NB4 (cell line): Measurements from ENCODE around the gene RBM45.
"Not testable (repeated sequence)": the region's sequence is repeated elsewhere in the genome, so short reads cannot be mapped to it uniquely, and the experiment has no call there.

ENCODE experiments used
- CTCF ChIP-seq: IDR thresholded peaks from one replicate; pipeline ENCODE4 v1.5.1; 2012; ENCODE audit warnings: low read depth, low read length
- MYC ChIP-seq: IDR thresholded peaks from 2 replicates; pipeline ENCODE4 v1.6.1; 2011; ENCODE audit warnings: low read depth, low read length
- POLR2A ChIP-seq: IDR thresholded peaks from 2 replicates; pipeline ENCODE4 v1.6.1; 2011; ENCODE audit warnings: mild to moderate bottlenecking; ENCODE audit not compliant: insufficient read length; ENCODE audit errors: extremely low read depth

GRCh38 chr2:178153878-178154277 lies 41.6 kb downstream of the RBM45 start:
- not testable (repeated sequence) for TF ChIP-seq CTCF, POLR2A, MYC
